GM21360 (cell line): ENCODE data around the gene OR1I1.

Experiments used
- ATAC-seq: cut with Tn5 transposase; IDR thresholded peaks from one replicate; pipeline ENCODE4 v1.9.1; 2021; ENCODE audit warnings: mild to moderate bottlenecking, moderate library complexity; ENCODE audit not compliant: unreplicated experiment

The OR1I1 gene

GRCh38 chr19:15116856-15117255 is 34.8 kb downstream of the OR1I1 start:
- ATAC-seq = no peak

GRCh38 chr19:15118248-15118647 is 36.2 kb downstream of the OR1I1 start:
- no peak for ATAC-seq

GRCh38 chr19:15118789-15119494 is 36.9 kb downstream of the OR1I1 start:
- ATAC-seq = no peak

- no peak for ATAC-seq
Measured at GRCh38 chr19:15120135-15121026, 38.4 kb downstream of the OR1I1 start.

GRCh38 chr19:15122331-15123030 is 40.5 kb downstream of the OR1I1 start:
- no peak for ATAC-seq

- no peak for ATAC-seq
Measured at GRCh38 chr19:15123031-15123890, 41.2 kb downstream of the OR1I1 start.

- no peak for ATAC-seq
Measured at GRCh38 chr19:15123900-15124299, 41.9 kb downstream of the OR1I1 start.

GRCh38 chr19:15124572-15125231 is 42.7 kb downstream of the OR1I1 start:
- ATAC-seq = peak; percentile 3

- peak; percentile 75 for ATAC-seq
Measured at GRCh38 chr19:15125232-15126067, 43.4 kb downstream of the OR1I1 start.

GRCh38 chr19:15126131-15126910 is 44.3 kb downstream of the OR1I1 start:
- no peak for ATAC-seq

GRCh38 chr19:15128162-15128770 is 46.3 kb downstream of the OR1I1 start:
- no peak for ATAC-seq

- no peak for ATAC-seq
Measured at GRCh38 chr19:15129856-15130585, 48.0 kb downstream of the OR1I1 start.

- ATAC-seq = no peak
Measured at GRCh38 chr19:15136234-15136954, 54.4 kb downstream of the OR1I1 start.

GRCh38 chr19:15137777-15138176 is 55.8 kb downstream of the OR1I1 start:
- no peak for ATAC-seq

- ATAC-seq = no peak
Measured at GRCh38 chr19:15138427-15138826, 56.4 kb downstream of the OR1I1 start.

- ATAC-seq = no peak
Measured at GRCh38 chr19:15141143-15141542, 59.1 kb downstream of the OR1I1 start.

GRCh38 chr19:15142313-15142712 is 60.3 kb downstream of the OR1I1 start:
- no peak for ATAC-seq
